ENCODE results near the gene DAB1.

The DAB1 gene

DNA sequence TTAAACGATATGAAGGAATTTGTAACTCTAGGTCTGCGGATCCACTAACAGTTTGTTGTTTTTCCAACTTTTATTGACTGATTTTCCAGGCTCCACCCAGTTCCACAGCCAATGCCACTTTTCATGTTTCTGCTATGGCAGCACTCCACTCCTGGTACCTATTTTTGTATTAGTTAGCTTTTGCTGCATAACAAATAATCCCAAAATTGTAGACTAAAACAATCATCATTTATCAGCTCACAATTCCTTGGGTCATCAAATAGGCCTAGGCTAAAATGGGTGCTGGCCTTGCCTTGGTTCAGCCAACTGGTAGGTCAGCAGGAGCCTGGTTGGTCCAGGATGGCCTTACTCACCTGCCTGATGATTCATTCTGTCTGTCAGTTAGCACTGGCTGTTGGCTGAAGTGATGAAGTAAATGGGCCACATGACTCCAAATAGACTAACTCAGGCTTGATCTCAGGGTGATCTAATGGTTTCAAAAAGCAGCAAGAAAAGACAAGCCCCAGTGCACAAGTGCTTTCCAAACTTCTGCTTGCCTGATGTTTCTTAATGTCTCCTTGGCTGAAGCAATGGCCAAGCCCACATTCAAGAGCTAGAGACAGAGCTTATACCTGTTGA, 454.9 kb downstream of the DAB1 start:
- no peak for DNase-seq
- Histone ChIP-seq H3K4me3 (no peak overlapping the region), H3K27me3 (no peaks in the 10 kb centered on the region), H3K36me3 (no peaks in the 10 kb centered on the region), H3K27ac (no peak overlapping the region), H3K9me3 (peaks cover 0 to 5% (median 0%) of the 10 kb centered on the region in 3 donors), H3K4me1 (no peaks in the 10 kb centered on the region)
- TF ChIP-seq, protein P1, sequence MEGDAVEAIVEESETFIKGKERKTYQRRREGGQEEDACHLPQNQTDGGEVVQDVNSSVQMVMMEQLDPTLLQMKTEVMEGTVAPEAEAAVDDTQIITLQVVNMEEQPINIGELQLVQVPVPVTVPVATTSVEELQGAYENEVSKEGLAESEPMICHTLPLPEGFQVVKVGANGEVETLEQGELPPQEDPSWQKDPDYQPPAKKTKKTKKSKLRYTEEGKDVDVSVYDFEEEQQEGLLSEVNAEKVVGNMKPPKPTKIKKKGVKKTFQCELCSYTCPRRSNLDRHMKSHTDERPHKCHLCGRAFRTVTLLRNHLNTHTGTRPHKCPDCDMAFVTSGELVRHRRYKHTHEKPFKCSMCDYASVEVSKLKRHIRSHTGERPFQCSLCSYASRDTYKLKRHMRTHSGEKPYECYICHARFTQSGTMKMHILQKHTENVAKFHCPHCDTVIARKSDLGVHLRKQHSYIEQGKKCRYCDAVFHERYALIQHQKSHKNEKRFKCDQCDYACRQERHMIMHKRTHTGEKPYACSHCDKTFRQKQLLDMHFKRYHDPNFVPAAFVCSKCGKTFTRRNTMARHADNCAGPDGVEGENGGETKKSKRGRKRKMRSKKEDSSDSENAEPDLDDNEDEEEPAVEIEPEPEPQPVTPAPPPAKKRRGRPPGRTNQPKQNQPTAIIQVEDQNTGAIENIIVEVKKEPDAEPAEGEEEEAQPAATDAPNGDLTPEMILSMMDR (IDR thresholded peaks at IDR 0.05) = no peak
- intact Hi-C loops (cut with DNase I; ENCODE audit: low total_unique reads) = no loop called here

DNA sequence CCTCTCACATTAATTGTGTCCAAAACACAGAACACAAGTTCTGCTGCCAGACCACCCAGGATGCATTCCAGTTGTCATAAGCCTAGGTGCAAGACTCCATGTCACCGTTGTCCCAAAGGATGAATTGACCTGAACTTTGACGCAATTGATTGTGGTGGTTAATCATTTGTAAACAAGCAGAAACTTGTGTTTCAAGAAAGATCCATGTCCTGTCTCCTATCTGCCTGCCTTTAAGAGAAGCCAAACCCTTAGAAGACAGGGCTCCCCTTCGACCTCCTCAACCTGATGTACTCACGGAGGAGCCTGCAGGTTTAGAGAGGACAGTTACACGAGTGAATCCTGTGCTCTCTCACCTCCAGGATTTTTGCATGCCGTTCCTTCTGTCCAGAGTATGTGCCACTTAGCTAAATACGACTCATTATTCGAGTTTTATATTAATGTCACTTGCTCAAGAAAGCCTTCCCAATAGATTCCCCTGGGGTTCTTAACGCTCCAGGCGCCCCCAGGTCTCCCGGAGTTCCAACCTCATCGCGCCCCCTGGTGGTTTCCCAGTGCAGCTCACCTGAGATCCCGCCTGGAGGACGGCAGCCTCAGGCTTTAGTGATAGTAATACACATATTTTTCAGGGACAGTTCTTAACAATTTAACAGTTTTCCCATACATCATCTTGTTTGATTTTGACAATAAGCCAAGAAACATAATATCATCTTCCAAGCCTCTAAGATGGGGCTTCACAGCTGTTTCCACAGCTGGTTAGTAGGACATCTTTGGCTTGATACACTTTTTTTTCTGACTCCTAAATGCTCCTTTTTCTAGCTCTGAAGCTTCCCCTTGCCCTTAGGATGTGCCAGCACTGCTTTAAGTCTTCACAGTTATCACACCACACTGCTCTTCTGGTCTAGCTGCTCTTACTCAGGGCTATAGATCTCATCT, 455.7 kb downstream of the DAB1 start:
- no peak for DNase-seq
- intact Hi-C loops (cut with DNase I; ENCODE audit: low total_unique reads) = no loop called here
- Histone ChIP-seq H3K36me3 (no peaks in the 10 kb centered on the region), H3K4me1 (no peaks in the 10 kb centered on the region), H3K27ac (no peak overlapping the region), H3K27me3 (no peaks in the 10 kb centered on the region), H3K4me3 (no peak overlapping the region), H3K9me3 (peaks cover 0 to 5% (median 0%) of the 10 kb centered on the region in 3 donors)
- TF ChIP-seq, protein P1 (IDR thresholded peaks at IDR 0.05) = no peak

DNA sequence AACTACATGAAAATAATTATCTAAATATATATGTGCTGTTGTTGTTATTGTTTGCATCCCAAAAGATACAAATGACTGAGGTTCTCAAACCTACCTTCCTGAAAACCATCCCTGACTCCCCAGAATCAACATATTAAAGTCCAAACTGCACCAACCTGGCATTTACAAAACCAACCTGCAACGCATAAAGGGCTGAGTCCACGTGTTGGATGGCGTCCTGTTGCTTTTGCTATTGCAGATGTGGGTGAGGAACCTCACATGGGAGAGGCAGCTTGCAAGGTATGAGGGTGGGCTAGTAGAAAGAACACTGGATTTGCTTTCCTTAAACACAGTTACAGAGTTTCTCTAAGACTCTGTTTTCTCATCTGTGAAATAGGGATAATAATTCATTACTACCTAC, 456.5 kb downstream of the DAB1 start:
- no peak for DNase-seq
- intact Hi-C loops (cut with DNase I; ENCODE audit: low total_unique reads) = no loop called here
- H3K27ac ChIP-seq = no peak overlapping the region
- peaks cover 0 to 5% (median 0%) of the 10 kb centered on the region in 3 donors for H3K9me3 ChIP-seq
- H3K4me1 ChIP-seq = no peaks in the 10 kb centered on the region
- TF ChIP-seq, protein P1 (IDR thresholded peaks at IDR 0.05) = no peak
- no peak overlapping the region for H3K4me3 ChIP-seq
- no peaks in the 10 kb centered on the region for H3K36me3 ChIP-seq
- no peaks in the 10 kb centered on the region for H3K27me3 ChIP-seq

DNA sequence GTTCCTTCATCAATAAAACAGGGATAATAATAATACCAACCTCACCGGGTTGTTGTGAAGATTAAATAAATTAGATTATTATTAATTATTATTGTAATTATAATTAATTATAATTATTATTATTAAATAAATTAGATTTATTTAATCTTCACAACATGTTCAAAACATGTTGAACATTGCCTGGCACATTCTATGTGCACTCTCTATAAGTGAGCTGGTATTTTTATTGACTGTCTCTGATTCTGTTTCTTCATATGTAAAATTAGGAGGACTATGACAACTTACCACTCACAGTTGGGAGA, 457.2 kb downstream of the DAB1 start:
- no peak overlapping the region for H3K4me3 ChIP-seq
- no peak overlapping the region for H3K27ac ChIP-seq
- H3K36me3 ChIP-seq = no peaks in the 10 kb centered on the region
- H3K4me1 ChIP-seq = no peaks in the 10 kb centered on the region
- H3K9me3 ChIP-seq = peaks cover 0 to 5% (median 0%) of the 10 kb centered on the region in 3 donors
- H3K27me3 ChIP-seq = no peaks in the 10 kb centered on the region
- no peak for DNase-seq
- TF ChIP-seq, protein P1 (IDR thresholded peaks at IDR 0.05) = no peak
- intact Hi-C loops (cut with DNase I; ENCODE audit: low total_unique reads) = no loop called here

DNA sequence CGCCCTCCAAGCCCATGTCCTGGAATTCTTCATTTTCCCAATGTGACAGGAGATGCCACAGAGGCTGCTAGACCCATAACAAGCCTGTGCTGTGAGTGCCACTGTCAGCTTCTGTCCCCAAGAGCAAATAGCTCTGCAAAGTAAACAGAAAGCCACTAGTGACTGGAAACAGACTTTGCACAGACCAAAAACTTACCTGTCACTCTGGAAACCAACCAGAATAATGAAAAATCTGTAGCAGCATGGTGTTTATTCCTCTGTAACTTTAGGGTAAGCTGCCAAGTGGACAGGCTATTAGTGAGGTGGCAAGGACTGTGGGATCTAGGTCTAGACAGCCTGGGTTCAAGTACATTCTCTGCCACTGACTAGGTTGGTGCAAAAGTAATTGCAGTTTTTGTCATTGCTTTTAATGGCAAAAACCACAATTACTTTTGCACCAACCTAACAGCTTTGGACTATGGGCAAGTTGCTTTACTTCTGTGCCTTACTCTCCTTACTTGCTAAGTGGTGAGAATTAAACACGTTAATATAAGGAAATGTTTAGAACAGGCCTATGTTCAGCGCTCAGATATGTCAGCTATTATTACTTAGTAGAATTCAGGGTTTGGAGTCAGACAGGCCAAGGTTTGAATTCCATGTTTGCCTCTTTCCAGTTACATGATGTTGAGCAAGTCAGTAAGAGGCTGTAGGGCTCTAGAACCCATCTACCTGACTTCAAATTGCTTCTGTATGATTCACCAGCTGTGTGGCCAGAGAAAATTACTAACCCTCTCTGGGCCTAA, 457.8 kb downstream of the DAB1 start, which contains the start of gene C8B:
C8B (minus strand) TSS at position 100 of the 782 bp plus-strand sequence; CDS start at position 33, 67 bp downstream.
- Histone ChIP-seq H3K9me3 (peaks cover 0 to 5% (median 0%) of the 10 kb centered on the region in 3 donors), H3K27me3 (no peaks in the 10 kb centered on the region), H3K4me3 (no peak within 1 kb of the TSS), H3K27ac (no peak within 1 kb of the TSS), H3K36me3 (no peaks in the 10 kb centered on the region), H3K4me1 (no peaks in the 10 kb centered on the region)
- intact Hi-C loops (cut with DNase I; ENCODE audit: low total_unique reads) = no loop called here
- TF ChIP-seq, protein P1 (IDR thresholded peaks at IDR 0.05) = no peak
- no peak for DNase-seq

All from tibial artery (tissue), 4 donors.